ENCODE results near the gene RARS1.
"Not testable (repeated sequence)": the region's sequence is repeated elsewhere in the genome, so short reads cannot be mapped to it uniquely, and the experiment has no call there.

Gene RARS1

GRCh38 chr5:168482361-168482760 is 3.9 kb upstream of the RARS1 start:
- DNase-seq, result no peak

- no peak for DNase-seq
Observed at GRCh38 chr5:168489059-168489458, 2.8 kb downstream of the RARS1 start.

- no peak for DNase-seq
Observed at GRCh38 chr5:168494057-168494555, 7.8 kb downstream of the RARS1 start.

- DNase-seq, result no peak
Observed at GRCh38 chr5:168502563-168503237, 16.4 kb downstream of the RARS1 start.

- DNase-seq, result no peak
Observed at GRCh38 chr5:168513861-168514428, 27.7 kb downstream of the RARS1 start.

- no peak for DNase-seq
Observed at GRCh38 chr5:168525856-168526255, 39.6 kb downstream of the RARS1 start.

GRCh38 chr5:168527756-168528295 is 41.6 kb downstream of the RARS1 start:
- DNase-seq, result no peak

- peak; percentile 61 for DNase-seq
Observed at GRCh38 chr5:168528521-168529373, 42.5 kb downstream of the RARS1 start, which contains the start of gene FBLL1. TSS of gene FBLL1 (plus strand) at chr5:168529305. CDS start at chr5:168529505, 200 bp downstream.

- peak; percentile 35 for DNase-seq
Observed at GRCh38 chr5:168529374-168530234, 43.3 kb downstream of the RARS1 start.

GRCh38 chr5:168530621-168531150 is 44.4 kb downstream of the RARS1 start:
- DNase-seq, result no peak

- no peak for DNase-seq
Observed at GRCh38 chr5:168531191-168531590, 44.9 kb downstream of the RARS1 start.

- DNase-seq, result no peak
Observed at GRCh38 chr5:168531987-168532864, 46.0 kb downstream of the RARS1 start.

GRCh38 chr5:168534351-168534750 is 48.1 kb downstream of the RARS1 start:
- DNase-seq, result not testable (repeated sequence)

- no peak for DNase-seq
Observed at GRCh38 chr5:168537176-168537575, 50.9 kb downstream of the RARS1 start.

- DNase-seq, result no peak
Observed at GRCh38 chr5:168549554-168549953, 63.3 kb downstream of the RARS1 start.

GRCh38 chr5:168550656-168551055 is 64.4 kb downstream of the RARS1 start:
- DNase-seq, result no peak

- DNase-seq, result no peak
Observed at GRCh38 chr5:168552146-168552545, 65.9 kb downstream of the RARS1 start.

- no peak for DNase-seq
Observed at GRCh38 chr5:168553377-168554130, 67.3 kb downstream of the RARS1 start.

- DNase-seq, result no peak
Observed at GRCh38 chr5:168557389-168557788, 71.1 kb downstream of the RARS1 start.

GRCh38 chr5:168562279-168562678 is 76.0 kb downstream of the RARS1 start:
- no peak for DNase-seq
